ENCODE results near the gene STX10. TPM values are rescaled to one million over a fixed set of nuclear protein-coding genes. Genes with fewer than 3 reads are reported as not detected.

Gene STX10
- total and polyA plus RNA-seq, 9 of the 15 experiments (the other 6 are each of a cell fraction or from before 2014, with no cell fraction given), result 0.51 to 66.3 (median 31.0) TPM

DNA sequence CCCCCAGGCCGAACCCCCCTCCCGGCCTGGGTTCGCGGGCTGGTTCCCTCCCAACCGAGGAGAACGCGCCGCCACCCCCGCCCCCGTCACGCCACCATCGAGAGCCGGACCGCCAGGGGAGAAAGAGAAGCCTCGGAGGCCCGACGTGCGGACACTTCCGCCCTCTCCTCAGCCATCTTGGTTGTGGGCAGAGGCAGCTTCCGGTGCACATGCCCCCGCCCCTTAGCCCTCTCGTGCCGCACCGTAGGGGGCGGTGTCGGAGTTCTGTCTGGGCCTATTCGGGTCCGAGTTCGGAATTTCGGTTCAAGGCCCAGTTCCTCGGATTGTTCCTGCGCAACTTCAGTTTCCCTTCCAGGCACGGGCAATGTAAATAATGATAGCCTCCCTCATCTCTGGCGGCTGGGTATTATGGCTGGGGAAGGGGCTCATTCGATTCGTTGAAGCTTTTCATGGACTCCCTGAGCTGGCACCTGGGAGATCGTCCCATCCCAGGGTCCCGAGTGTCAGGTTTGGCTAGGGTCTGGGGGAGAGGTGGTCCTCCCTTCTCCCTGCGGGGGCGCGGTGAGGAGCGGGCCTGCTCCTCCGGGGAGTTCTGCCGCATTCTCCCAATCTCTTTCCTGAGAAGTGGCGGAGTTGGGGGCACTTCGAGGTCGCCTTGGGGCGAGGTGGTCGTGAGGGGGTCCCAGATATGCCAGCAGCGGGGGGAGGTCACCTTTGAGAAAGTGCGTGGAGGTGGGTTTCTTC, at the start of gene STX10, which contains the start of gene IER2 (continued):
- TF ChIP-seq RBBP5 (IDR thresholded peaks at IDR 0.05; ENCODE audit: borderline replicate concordance, insufficient read depth, low read length, poor library complexity, severe bottlenecking) (no peak), ZNF232 (CRISPR knock-in tag; IDR thresholded peaks at IDR 0.05) (no peak; the same call in 1 of the 2 replicates), MEF2A (IDR thresholded peaks at IDR 0.05; ENCODE audit: control insufficient read depth, low read depth, low read length) (no peak), HNRNPLL (IDR thresholded peaks at IDR 0.05; ENCODE audit: low read depth, low read length, poor library complexity, severe bottlenecking) (peak; percentile 44), SRSF3 (IDR thresholded peaks at IDR 0.05; ENCODE audit: insufficient read depth, low read length) (peak; percentile 65; the same call in 1 of the 2 replicates), GATAD2A (IDR thresholded peaks at IDR 0.05) (peak; percentile 81), FOXJ3 (CRISPR knock-in tag; IDR thresholded peaks at IDR 0.05) (no peak), WHSC1 (IDR thresholded peaks at IDR 0.05; ENCODE audit: low read length) (no peak), U2AF2 (optimal IDR thresholded peaks at IDR 0.05; ENCODE audit: low read depth, low read length) (no peak), GABPA (tag; conservative IDR thresholded peaks at IDR 0.05; ENCODE audit: low read depth) (peak; percentile 98), CC2D1A (IDR thresholded peaks at IDR 0.05) (0 out of 2 replicates have a peak, but pooled peaks have one; percentile 34)
- TF ChIP-seq, protein P1, sequence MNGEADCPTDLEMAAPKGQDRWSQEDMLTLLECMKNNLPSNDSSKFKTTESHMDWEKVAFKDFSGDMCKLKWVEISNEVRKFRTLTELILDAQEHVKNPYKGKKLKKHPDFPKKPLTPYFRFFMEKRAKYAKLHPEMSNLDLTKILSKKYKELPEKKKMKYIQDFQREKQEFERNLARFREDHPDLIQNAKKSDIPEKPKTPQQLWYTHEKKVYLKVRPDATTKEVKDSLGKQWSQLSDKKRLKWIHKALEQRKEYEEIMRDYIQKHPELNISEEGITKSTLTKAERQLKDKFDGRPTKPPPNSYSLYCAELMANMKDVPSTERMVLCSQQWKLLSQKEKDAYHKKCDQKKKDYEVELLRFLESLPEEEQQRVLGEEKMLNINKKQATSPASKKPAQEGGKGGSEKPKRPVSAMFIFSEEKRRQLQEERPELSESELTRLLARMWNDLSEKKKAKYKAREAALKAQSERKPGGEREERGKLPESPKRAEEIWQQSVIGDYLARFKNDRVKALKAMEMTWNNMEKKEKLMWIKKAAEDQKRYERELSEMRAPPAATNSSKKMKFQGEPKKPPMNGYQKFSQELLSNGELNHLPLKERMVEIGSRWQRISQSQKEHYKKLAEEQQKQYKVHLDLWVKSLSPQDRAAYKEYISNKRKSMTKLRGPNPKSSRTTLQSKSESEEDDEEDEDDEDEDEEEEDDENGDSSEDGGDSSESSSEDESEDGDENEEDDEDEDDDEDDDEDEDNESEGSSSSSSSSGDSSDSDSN (IDR thresholded peaks at IDR 0.05; ENCODE audit: borderline replicate concordance in 1 of 2, low read depth in 2 of 2, low read length in 2 of 2), result no peak
- TF ChIP-seq, protein P2, sequence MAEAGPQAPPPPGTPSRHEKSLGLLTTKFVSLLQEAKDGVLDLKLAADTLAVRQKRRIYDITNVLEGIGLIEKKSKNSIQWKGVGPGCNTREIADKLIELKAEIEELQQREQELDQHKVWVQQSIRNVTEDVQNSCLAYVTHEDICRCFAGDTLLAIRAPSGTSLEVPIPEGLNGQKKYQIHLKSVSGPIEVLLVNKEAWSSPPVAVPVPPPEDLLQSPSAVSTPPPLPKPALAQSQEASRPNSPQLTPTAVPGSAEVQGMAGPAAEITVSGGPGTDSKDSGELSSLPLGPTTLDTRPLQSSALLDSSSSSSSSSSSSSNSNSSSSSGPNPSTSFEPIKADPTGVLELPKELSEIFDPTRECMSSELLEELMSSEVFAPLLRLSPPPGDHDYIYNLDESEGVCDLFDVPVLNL (CRISPR knock-in tag; IDR thresholded peaks at IDR 0.05; ENCODE audit: low read depth), result no peak
- TF ChIP-seq, protein P3, sequence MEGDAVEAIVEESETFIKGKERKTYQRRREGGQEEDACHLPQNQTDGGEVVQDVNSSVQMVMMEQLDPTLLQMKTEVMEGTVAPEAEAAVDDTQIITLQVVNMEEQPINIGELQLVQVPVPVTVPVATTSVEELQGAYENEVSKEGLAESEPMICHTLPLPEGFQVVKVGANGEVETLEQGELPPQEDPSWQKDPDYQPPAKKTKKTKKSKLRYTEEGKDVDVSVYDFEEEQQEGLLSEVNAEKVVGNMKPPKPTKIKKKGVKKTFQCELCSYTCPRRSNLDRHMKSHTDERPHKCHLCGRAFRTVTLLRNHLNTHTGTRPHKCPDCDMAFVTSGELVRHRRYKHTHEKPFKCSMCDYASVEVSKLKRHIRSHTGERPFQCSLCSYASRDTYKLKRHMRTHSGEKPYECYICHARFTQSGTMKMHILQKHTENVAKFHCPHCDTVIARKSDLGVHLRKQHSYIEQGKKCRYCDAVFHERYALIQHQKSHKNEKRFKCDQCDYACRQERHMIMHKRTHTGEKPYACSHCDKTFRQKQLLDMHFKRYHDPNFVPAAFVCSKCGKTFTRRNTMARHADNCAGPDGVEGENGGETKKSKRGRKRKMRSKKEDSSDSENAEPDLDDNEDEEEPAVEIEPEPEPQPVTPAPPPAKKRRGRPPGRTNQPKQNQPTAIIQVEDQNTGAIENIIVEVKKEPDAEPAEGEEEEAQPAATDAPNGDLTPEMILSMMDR (IDR thresholded peaks at IDR 0.05 in 2 of 3, conservative IDR thresholded peaks at IDR 0.05 in 1 of 3; ENCODE audit: insufficient read depth in 2 of 3, low read depth in 1 of 3, low read length in 3 of 3), result peak; percentile 71 to 75 (median 73)
- TF ChIP-seq, protein P4, sequence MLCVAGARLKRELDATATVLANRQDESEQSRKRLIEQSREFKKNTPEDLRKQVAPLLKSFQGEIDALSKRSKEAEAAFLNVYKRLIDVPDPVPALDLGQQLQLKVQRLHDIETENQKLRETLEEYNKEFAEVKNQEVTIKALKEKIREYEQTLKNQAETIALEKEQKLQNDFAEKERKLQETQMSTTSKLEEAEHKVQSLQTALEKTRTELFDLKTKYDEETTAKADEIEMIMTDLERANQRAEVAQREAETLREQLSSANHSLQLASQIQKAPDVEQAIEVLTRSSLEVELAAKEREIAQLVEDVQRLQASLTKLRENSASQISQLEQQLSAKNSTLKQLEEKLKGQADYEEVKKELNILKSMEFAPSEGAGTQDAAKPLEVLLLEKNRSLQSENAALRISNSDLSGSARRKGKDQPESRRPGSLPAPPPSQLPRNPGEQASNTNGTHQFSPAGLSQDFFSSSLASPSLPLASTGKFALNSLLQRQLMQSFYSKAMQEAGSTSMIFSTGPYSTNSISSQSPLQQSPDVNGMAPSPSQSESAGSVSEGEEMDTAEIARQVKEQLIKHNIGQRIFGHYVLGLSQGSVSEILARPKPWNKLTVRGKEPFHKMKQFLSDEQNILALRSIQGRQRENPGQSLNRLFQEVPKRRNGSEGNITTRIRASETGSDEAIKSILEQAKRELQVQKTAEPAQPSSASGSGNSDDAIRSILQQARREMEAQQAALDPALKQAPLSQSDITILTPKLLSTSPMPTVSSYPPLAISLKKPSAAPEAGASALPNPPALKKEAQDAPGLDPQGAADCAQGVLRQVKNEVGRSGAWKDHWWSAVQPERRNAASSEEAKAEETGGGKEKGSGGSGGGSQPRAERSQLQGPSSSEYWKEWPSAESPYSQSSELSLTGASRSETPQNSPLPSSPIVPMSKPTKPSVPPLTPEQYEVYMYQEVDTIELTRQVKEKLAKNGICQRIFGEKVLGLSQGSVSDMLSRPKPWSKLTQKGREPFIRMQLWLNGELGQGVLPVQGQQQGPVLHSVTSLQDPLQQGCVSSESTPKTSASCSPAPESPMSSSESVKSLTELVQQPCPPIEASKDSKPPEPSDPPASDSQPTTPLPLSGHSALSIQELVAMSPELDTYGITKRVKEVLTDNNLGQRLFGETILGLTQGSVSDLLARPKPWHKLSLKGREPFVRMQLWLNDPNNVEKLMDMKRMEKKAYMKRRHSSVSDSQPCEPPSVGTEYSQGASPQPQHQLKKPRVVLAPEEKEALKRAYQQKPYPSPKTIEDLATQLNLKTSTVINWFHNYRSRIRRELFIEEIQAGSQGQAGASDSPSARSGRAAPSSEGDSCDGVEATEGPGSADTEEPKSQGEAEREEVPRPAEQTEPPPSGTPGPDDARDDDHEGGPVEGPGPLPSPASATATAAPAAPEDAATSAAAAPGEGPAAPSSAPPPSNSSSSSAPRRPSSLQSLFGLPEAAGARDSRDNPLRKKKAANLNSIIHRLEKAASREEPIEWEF (CRISPR knock-in tag; IDR thresholded peaks at IDR 0.05), result no peak

Measured in K562 (cell line).